ENCODE results near the gene CAPN14.
A peak's percentile ranks its signal among the peaks of the same experiment; 100 is the strongest.
"Not testable (repeated sequence)": the region's sequence is repeated elsewhere in the genome, so short reads cannot be mapped to it uniquely, and the experiment has no call there.

Gene CAPN14

DNA sequence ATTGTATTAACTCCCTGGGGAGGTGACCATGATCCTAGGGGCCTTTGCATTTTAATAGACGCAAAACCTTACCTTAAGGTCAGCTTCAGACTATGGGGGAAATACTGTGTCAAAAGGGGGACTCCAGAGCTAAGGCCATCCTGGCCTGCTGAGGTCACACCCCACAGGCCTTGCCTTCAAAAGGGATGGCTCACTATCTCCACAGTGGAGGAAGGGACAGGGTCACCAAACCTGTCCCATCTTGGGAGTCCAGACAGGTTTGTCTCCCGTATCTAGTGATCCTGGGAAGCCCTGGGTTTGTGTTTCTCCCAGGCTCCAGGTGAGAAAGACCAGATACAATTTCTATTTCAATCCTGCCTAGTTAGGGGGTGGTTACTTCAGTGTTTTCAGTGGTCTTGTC is 24.9 kb downstream of the CAPN14 start:
- no peak for DNase-seq

DNA sequence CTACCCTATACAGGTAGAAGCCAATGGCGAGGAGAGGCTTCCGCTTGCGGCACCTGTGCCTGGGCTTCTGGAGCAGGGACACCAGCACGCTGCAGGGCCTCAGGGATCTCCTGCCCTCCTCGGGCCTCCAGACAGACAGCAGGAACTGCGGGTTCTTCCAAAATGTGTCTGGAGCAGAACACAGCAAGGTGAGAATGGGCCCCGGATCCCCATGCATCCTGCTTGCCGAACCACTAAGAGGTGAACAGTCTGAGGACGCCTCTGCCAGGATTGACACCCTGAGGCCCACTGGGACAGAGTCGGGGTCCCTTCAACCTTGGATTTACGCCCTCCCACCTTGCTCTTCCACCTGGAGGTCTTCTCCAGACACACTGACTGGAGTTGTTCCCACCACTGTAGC is 25.4 kb downstream of the CAPN14 start:
- no peak for DNase-seq

DNA sequence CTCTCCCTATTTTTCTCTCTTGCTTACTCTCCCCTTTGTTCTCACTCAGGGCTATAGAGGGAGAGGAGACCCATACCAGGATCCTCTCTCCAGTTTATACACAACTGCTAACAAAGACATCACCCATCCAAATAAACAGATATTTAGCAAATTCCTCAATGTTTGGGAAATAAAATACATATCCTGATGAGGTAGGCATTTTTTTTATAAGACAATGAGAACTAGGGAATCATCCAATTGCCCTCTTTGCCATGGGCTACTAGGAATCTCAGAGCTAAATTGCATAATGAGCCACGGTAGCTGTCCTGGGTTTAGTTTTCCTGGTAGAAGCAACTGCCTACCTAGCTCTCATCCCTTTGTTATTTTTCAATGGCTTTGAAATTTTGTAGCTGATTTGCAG is 27.1 kb downstream of the CAPN14 start:
- DNase-seq = no peak

DNA sequence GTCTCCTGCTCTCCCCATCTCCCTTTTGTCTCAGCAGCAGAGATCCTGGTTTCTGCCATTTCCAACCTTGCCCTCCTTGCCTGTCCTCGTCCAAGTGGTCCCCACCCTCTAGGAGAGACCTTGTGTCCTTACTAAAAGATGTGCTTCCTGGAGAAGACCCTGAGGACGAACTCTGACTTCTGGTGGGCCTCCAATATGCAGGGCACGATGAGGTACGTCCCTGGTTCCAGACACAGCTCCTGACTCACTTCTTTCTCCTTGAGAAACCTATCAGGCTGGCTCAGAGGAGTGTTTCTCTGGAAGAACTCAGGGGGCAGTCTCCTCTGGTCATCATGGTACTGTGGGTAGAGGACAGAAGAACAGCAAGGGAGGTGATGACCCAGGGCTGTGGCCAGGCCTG is 28.2 kb downstream of the CAPN14 start:
- no peak for DNase-seq

DNA sequence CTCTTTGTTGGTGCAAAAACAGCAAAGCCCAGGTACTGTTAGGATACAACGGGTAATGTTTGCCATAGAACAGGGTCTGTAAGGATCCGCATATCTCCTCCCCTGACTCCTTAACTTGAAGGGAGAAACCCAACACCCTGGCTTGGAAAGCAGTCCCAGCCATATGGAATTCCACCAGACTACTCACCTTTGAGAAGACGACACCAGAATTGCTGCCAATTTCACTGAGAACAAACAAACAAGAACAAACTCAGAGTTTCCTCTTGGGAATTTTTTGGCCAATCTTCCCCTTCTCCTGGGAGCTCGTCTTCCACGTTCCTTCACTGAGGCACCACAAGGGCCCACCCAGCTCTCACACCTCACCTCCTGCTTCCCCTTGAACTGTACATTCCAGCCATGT is 29.2 kb downstream of the CAPN14 start:
- DNase-seq = no peak

DNA sequence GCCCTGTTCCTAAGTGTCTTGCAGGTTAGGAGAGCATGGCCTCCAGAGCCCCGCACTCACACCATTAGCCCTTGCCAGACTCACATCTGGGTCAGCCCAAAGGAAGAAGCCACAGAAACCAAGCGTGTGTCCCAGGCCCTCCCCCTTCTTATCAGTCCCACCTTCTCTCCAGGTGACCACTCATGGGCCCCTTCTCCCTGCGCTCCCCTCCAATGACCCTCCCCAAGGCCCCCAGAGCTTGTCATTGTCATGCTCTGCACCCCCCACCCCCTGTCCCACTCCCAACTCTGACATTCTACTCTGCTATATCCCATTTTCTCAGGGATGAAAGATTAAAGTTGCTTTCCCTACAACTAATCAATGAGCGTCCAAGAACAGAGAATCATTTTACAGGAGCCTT is 30.1 kb downstream of the CAPN14 start:
- no peak for DNase-seq

DNA sequence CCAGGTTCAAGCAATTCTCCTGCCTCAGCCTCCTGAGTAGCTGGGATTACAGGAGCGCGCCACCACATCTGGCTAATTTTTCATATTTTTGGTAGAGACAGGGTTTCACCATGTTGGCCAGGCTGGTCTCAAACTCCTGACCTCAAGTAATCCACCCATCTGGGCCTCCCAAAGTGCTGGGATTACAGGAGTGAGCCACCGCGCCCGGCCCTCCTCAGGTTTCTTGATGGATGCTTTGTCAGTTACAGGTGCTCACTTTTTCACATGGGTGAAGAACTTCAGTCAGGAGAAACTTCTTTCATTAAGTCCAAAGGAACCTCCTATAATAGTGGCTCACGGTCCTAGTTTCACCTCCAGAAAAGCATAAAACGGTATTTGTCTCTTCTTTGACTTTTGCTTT is 33.3 kb downstream of the CAPN14 start:
- DNase-seq = not testable (repeated sequence)

DNA sequence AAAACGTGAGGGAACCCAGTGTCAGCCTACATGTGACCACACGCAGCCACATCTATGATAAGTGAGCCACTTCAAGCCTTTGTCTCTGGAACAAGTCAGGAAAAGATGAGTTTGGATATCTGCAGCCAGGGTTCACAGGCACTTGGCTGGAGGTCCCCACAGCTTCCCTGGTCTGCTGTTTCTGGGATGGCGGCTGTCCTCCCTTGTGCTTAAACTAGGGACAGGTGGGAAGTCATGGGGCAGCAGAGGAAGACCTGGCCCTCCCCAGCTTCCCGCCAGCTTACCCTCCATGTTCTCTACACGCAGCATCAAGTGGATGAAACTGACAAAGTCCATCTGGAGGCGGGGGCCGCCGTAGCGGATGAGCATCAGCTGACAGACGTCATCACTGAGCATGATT is 40.6 kb downstream of the CAPN14 start:
- DNase-seq = no peak

DNA sequence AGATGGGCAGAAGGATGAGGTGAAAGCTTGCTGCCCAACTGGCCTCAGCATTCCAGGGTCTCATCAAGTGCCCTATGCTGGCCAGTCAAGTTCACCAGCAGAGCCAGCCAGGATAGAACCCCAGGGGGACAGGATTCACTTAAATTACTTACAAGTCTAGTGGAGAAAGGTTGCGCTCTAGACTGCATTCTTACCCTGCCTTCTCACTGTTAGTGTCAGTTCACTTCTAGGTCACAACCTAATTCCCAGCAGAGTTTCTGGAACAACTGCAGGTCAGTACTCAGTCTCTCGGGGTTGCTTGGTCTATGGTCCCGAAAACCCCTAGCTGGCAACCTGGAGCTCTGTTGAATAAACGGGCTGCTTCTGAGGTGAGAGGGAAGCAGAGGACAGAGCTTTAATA is 46.2 kb downstream of the CAPN14 start:
- no peak for DNase-seq

DNA sequence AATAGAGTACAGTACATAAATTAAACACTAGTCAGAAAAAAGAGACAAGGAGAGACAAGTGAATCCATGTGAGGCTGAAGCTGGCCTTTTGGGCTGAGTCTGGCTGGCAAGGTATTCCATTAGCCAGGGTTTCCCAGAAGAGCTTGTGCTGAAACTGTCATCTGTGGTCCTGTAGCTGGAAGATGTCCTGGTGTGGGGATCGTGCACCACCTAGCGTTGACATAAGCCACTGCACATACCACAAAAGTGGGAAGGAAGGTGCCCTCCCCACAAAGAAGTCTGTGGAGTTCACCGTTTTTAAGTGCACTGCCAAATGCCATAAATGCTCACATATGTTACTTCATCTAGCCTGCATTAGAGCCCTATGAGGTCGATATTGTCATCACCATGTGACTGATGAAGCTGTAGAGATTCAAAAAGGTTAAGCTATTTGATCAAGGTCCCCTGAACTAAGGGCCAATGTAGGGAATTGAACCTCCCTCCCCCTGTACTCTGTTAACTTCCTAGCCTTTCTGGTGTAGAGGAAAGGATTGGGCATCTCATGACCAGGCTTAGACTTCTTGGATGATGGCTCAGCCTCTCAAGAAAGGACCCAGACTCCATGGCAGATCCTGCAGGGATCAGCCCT is 47.1 kb downstream of the CAPN14 start:
- DNase-seq = peak; percentile 10

DNA sequence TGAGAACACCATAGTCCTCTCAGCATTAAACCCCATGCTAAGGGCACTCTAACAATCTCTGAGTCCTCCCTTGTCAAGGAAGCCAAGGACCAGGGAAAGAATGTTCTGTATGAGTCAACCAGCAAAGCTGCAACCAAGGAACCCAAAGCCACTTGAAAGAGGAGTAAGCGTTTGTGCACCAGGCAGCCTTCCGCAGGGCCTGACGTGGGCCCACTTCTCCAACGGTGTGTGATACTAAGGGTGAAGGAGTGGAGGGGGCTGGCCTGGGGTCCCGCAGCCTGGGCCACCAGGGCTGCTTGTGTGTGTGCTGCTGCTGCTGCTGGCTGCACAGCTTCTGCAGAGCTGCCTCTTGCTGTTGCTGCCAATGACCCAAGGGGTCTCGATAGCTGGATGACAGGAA is 49.0 kb downstream of the CAPN14 start:
- no peak for DNase-seq

DNA sequence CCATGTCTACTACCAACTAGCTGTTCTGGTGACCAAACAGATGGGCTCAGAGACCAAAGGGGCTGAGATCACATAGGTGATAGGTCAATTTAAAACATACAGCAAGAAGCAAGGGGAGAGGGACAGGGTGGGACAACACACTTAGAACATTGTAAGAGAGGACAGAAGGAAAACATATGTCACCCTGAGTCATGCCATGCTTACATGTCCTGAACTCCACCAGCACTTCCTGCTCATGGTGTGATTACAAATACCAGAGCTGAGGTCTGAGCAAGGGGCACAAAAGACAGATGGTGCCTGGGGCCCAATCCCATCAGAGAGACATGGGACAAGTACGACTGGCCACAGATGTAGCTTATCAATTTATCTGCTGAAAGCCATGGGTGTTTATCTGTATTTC is 50.4 kb downstream of the CAPN14 start:
- DNase-seq = no peak

DNA sequence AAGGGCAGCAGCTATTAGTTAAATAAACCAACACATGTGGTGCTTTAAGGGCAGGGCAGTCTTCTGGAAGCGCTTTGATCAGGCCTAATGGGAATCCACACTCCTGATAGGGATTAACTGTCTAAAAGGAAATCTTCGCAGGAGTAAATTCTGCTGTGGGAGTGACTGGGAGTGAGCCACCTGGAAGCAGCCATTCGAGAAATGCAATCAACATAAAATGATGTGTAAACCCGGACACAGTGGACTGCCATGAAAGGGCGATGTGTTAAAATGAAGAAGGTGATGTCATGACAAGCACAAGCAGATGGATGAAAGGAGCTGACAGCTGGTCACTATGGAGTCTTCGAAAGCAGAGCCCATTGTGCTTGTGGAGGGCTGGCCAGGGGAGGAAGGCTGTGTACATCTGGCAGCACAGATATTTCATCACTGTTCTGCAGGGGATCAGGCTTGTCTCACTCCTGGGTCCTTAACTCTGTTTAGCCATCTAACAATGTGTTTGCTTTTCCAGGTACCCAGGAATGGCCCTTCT is 54.2 kb downstream of the CAPN14 start:
- DNase-seq = no peak

DNA sequence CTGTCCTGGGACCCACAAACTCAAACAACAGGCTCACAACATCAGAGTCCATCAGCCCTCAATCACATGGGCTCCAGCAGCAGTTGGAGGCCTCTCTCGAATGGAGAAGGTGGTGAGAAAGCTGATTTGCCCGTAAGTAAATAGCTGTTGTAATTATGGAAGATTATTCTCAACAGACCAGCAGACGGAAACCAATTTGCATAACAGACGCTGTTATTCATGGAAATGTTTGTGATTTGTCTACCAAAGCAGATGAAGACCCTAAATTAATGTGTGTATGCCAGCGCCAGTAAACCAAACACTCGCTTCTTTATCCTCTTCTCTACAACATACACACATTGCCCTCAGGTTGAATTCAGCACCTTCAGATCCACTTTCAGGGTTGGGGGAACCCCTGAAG is 55.7 kb downstream of the CAPN14 start:
- no peak for DNase-seq

DNA sequence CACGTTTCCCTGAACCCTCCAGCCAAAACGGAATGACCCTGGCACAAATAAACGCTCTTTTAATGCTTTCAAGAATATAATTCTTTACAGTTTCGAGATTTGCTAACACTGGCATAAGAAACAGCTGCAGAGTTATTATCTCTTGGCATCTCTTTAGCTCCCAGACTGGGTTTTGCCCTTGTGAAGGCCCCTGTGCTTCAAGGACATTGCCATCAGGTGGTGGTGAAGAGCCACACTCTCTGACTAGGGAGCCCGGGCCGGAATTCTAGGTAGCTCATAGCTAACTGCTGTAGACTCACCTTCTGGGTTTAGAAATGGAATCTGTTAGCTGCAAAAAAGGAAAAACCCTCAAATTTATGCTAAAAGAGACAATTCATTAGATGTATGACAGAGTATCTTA is 65.8 kb downstream of the CAPN14 start:
- DNase-seq = no peak

DNA sequence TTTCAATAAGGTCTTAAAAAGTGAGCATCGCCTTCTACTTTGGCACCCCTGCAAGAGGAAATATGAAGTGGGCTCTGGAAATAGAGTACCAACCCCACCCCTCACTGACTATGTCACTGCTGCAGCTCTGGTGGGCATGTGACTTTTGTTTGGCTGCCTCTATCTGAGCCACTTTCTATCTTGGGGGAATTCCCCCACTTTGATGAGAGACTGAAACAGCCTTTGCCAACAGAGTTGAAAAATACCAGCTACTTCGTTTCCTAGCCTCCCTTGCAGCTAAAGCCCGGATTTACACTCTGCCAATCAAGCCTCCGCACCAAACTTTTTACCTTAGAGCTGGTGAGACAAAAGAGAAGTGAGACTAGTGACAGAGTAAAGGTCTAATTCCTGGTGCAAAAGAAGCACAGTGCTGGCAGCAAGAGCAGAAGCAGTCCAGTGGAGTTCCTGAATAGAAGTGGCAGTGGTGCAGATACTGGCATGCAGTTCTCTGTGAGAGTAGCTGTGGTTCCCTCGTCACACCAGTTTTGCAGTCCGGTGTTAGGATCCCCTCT is 67.1 kb downstream of the CAPN14 start:
- DNase-seq = no peak

DNA sequence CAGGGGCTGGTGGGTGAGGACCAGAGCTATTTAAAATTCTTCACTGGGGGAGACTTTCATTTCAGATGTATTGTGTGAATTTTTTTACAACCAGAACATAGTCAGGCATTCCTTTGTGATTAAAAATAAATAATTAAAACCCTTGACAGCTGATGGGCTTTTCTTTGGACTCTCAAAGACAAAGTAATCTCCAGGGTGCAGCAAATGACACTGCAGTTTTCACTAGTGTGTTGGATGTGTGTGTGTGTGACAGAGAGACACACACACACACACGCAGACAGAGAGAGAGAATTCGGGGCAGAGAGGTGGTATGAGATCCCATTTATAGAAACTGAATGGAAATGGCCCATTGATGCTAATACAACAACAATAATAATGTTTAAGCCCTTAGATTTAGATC is 68.8 kb downstream of the CAPN14 start:
- DNase-seq = no peak

DNA sequence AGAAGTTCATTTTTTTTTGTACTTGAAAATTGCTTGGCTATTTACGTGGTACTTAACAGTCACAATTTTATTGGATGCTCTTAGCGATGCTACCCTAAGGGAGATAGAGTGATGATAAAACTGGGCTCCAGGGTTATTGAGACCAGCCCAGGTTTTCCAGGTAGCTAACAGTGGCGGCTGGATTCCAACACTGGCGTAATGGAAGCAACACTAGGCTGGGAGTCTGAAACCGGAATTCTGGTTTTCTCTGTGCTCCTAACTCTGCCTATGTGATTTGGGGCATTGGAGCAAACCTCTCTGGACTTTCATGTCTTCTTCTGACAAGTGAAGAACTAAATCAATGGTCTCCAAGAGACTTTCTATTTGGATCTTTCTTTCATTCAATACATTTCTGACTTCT is 69.7 kb downstream of the CAPN14 start:
- no peak for DNase-seq

DNA sequence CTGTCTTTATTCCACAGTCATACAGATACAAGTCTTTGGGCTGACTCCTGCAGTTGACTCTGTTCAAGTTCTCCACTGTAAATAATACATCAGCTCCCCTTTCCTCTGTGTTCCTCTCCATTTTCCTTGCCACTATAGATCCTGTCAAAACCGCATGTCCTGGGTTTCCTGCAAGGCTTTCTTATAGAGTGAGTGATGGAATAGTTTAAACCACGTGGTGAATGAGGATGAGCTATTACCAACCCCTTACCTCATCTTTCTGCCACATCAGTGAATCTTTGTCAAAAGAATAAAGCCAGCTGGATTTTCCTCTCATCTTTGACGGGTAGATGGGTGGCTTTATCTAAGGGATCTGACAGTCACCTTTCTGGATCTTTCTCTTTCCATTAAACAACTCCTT is 75.2 kb downstream of the CAPN14 start:
- no peak for DNase-seq

DNA sequence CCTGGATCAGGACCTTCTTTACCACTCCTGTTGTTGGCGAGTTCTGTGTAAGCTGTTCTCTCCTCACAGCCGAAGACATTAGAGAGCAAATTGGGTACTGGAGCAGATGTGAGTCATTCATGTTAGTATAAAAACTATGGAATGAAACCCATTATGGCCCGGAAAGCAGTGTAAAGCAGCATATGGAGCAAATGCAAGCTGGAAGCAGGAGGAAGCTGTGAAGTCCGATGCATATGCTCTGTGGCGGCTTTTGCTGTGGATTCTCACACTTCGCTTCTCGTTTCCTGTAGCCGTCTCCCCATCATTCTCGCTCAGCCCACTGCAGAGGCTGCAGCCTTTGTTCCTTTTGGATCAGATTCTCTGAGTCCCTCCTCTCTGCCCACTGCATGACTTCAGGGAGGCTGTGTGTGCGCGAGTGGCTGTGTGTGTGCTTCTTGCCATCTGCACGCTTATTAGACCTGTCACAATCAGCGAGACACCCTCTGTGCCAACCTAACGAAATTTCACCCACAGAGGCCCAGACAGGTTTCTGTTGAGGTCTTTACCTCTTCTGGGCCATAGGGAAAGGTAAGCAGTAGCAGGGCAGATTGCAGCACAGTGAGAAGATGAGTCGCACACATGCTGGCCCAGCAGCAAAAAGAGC is 75.8 kb downstream of the CAPN14 start:
- no peak for DNase-seq

DNA sequence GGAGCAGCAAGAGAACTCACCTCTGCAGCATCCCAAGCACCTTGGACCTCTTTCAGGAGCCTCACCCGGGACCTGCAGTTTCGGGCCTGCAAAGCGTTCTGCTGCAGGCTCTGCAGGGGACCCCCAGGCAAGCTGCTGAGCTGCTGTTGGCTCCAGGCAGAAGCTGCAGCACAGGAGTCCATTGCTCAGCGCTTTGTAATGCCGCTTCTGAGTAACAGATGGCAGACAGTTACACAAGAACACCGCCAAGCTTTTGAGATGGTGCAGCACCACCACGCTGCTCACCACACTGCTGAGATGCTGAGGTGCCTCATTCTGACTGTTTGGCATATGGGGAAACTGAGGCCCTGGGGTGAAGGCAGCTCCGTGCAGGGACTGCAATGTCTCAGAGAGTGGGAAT is 77.2 kb downstream of the CAPN14 start:
- no peak for DNase-seq

DNA sequence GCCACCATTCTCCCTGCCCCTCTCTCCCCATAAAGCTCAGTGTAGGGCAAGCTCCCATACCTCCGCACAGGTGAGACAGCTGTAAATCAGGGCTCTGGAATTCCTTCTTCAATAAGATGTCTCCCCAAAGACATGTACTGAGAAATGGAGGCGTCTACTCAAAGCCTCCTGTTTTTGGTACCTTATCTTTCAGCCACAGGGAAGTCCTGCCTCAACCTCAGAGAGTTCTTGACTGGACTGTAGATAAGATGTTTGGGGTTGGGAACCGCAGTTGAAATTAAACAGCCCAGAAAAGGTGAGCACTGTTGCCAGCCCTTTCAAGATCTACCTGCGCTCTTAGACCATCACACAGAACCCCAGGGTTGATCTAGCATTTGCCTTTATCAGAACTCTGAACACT is 77.6 kb downstream of the CAPN14 start:
- no peak for DNase-seq

DNA sequence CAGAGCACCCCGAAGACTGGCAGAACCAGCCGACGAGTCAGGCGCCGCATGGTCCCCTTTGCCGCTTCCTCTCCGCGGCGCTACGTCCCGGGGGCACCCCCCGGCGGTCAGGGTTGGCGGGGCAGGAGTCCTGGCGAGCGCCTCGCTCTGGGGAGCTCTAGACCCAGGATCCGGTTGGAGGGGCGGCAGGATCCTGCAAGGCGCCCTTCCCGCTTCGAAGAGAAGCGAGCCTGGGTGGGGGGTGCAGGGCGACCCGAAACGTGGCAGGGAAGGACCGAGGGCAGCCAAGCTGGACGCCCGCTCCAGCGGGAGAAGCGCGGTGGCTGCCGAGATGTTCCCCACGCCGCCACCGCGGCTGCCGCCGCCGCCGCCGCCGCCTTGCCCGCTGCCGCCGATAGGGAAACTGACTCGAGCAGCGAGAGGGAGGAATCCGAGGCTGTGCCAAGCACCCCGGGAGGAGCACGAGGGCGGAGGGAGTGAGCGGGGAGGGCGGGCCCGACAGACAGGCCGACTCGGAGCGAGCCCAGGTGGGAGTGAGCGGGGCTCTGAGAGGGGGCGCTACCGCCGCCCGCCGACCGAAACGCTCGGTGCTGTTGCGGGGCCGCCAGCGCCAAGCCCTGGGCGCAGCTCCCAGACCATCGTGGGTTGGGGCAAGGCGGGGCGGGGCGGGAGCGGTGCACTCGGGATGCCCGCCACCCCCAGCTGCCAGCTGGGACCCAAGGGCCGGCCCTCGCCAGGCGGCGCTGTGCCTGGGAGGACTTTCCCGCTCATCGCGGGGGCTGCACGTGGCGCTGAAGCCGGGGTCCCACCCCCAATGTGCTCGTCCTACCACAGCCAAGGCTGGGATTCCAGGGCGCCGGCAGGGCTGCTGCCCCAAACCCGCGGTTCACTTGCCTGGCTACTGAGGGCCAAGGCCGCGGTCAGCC is 79.0 kb downstream of the CAPN14 start, which contains the start of gene GALNT14:
Gene GALNT14, minus strand, starts transcription at position 404 of the 926 bp plus-strand sequence. Its CDS starts 354 bp downstream, at position 50.
- peak; percentile 8 for DNase-seq

All from activated gamma-delta T cell treated with Interleukin-2 at 50 U/mL for 16 hours (primary cell).